ENCODE measurements around the gene ZNF22.
A peak's percentile ranks its signal among the peaks of the same experiment; 100 is the strongest.

The ZNF22 gene

DNA sequence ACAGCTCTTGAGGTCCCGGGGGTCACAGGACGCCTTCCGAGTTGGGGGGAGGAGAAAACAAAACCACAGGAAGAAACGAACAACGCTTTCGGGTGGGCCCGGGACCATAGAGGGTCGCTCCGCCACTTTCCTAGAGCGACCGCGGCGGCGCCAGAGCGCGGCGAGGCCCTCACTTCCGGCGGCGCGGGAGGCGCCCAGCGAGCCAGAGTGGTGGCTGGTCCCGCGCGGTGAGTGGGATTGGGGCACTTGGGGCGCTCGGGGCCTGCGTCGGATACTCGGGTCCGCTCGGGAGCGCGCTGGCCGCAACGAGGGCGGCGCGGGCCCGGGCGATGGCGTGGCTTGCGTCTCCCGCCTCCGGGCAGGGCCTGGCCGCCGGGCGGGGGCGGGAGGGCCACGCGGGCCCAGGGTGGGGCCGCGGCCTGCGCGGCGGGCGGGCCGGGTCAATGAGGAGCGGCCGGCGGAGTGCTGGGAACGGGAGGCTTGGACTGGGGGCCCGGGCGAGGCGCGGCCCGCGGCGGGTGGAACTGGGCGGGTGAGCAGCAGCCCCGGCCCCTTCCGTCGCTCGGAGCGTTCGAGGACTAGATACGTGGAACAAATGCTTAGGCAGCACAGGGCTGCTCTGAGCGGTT lies at the start of gene ZNF22:
Gene ZNF22 (plus strand): TSS at position 172 of the 629 bp plus-strand sequence. CDS start 2,446 bp downstream, outside the sequence.
- peak; percentile 69 for DNase-seq
- in situ Hi-C loops (cut with MboI; ENCODE audit: low pct_unique_long_range_greater_than_20kb, low sequenced_read_pairs) = no loop called here

DNA sequence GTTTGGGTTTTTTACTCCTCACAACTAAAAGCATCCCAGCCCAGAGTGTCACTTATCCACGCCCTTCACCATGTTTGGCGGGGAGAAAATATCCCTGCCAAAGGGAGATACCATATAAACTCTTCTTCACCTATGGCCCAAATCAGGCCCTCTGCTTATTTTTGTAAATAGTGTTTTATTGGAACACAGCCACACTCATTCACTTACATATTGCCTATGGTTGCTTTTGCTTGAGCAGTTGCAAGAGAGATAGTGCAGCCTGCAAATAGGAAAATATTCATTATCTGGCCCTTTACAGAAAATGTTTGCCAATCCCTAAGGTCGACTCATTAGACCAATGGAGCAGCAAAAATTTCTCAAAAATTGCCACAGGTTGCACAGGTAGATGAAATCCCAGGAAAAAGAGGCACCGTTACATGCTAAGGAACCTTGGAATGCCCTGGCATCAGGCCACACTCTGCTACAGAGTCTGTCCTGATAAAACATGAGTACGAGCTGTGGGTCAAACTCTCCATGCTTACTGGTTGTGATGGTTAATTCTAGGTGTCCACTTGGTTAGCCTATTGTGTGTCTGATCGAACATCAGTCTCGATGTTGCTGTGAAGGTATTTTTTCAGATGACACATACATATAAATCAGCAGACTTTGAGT lies 49.0 kb upstream of the ZNF22 start:
- DNase-seq = no peak
- in situ Hi-C loops (cut with MboI; ENCODE audit: low pct_unique_long_range_greater_than_20kb, low sequenced_read_pairs) = no loop called here

DNA sequence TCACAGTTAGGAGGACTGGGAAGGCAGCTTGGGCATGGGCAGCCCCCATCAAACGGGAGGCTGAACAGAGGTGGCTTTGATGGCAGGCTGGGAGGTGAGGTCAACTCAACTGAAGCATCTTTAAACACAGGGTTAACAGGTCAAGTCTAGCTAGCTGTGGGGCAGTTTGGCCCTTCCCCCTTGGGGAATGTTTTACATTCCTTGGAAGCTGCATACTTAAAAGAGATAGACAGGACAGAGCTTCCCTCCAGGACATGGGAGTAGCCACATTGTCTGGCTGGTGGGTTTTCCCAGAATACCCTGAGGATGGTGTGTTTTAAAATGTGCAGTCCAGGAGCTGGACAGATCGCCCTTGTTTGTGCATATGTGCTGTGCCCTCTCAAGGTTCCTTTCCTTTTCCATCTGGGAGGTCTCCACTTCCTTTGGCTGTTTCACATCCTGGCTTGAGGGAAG lies 47.9 kb upstream of the ZNF22 start:
- in situ Hi-C loops (cut with MboI; ENCODE audit: low pct_unique_long_range_greater_than_20kb, low sequenced_read_pairs) = no loop called here
- DNase-seq = no peak

DNA sequence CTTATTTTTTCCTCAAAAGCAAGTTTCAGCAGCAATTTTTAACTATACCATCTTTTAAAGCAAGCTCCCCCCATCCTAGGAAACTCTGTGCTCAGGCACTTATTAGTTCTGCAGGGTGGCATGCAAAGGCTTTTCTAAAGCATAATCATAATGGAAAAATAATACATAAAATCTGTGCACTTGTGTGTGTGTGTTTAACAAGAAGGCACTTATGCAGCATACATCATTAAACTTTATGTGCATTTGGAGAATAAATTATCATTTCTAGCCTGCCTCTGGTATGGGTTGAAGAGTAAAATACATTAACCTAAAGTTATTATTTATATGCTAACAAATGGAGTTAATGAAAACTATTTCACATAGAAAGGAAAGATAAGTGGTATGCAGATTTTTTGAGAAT lies 46.7 kb upstream of the ZNF22 start:
- DNase-seq = no peak
- in situ Hi-C loops (cut with MboI; ENCODE audit: low pct_unique_long_range_greater_than_20kb, low sequenced_read_pairs) = no loop called here

DNA sequence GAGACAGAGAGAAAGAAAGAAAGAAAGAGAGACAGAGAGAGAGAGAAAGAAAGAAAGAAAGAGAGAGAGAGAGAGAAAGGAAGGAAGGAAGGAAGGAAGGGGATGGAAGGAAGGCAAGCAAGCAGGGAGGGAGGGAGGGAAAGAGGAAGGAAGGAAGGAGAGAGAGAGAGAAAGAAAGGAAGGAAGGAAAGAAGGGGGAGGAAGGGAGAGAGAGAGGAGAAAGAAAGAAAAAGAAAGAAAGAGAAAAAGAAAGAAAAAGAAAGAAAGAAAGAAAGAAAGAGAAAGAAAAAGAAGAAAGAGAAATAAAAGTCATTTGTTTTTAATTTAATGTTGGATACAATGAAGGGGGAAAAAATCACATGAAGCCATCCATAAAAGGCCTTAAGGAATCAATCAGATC lies 45.8 kb upstream of the ZNF22 start:
- no peak for DNase-seq
- in situ Hi-C loops (cut with MboI; ENCODE audit: low pct_unique_long_range_greater_than_20kb, low sequenced_read_pairs) = no loop called here

DNA sequence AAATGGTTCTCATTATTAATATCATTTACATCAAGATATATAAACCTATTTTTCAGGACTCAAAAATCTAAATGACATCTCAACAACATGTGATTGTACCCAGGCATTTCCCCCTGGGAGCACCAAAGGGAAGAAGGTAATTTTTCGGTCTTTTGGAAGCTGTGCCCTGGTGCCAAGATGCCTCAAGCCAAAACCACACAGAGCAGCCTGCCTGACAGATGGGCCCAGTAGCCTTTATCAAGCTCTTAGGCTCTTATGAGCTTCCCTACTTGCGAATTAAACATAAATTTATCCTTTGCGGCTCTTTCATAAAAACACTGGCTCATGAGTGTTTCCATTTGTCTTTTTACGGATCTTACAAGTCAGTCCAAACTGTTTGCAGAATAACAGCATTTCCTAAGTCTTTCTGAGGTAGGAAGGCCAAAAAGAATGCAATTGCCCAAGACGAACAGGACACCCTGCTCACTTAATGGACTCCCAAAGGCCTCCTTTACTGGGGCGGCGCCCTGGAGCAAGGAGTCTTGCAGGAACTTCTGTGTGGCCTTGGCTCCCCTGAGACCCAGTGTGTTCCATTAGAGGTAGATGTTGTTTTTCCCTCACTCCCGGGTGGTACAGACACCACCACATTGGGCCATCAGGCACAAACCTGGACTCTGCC lies 45.2 kb upstream of the ZNF22 start:
- in situ Hi-C loops (cut with MboI; ENCODE audit: low pct_unique_long_range_greater_than_20kb, low sequenced_read_pairs) = no loop called here
- no peak for DNase-seq

DNA sequence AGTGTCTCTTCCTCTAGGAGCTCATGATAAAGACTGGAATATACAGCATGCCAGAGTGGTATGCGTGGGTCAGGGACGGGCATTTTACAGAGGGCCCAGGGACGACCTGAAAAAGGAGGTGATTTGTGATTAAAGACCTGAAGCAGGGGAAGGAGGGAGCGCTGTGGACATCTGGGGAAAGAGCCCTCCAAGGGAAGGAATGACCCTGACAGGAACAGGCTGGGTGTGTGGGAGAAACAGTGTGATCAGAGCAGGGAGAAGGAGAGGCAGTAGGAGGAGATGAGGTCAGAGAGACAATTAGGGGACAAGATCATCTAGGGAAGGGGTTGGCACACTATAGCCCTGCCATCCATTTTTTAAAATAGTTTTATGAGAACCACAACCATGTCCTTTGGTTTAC lies 44.5 kb upstream of the ZNF22 start:
- DNase-seq = no peak
- in situ Hi-C loops (cut with MboI; ENCODE audit: low pct_unique_long_range_greater_than_20kb, low sequenced_read_pairs) = no loop called here

DNA sequence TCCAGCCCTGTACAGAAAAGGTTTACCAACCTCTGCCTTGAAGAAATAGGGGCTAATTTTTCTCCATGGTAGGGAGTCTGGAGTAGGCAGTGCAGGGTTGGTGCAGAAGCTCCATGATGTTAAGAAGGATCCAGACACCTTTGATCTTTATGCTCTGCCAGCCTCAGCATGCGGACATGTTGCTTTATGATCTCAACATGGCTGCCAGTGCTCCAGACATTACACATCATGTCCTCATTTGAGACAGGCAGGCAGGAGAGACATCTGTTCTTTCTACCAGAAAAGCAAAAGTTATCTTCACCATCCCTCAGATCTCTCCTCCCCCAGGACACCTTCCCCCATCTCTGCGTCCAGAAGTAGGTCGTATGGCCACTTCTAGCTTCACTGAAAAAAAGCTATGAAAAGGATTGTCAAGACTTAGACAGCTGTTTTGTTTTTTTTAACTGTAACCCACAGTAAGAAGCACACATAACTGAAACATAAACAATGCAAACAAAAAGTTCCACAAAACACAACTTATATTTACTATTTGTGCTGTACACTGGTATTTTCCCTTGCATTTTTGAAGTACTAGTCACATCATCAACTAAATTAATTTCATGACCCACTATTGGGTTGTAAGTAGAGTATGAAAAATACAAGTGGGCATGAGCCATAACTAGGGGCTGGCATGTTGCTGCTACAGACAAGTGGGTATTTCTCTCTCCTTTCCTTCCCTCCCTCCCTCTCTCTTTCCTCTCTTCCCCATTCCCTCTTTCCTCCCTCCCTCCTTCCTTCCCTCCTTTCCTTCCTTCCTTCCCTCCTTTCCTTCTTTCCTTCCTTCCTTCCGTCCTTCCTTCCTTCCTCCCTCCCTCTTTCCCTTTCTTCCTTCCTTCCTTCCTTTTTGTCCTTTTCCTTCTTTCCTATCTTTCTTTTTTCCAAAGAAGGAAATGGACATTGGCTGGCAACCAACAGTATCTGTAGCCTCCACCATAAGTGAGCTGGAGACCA lies 43.7 kb upstream of the ZNF22 start:
- no peak for DNase-seq
- in situ Hi-C loops (cut with MboI; ENCODE audit: low pct_unique_long_range_greater_than_20kb, low sequenced_read_pairs) = no loop called here

DNA sequence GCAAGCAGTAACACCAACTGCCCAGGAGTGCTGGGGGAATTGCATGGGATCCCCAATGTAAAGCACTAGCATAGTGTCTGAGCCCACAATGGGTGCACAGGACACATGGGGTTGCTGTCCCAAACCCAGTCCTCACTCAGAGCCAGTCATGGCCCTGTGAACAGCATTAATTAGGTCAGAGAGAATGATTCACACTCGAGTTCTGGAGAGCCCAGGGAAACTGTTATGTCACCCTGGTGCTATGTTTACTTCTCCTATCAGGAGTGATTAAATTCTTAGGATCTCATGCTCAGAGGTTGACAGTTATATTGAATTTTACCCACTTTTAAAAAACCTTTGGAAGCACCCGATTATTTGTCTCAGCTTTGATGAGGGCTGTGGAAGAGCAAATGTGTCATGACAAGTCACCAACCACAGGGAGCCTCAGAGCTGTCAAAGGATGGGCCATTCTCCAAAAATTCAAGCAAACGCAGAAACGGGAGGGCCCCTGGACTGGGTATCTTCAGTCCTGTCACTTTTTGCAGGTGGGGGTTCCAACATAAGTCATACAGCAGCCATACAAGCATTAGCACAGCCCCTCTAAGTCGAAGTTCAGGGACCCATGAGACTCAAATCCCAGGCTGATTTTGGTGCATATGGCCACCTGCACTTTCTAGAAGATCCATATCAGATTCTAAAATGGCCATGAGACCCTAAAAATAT lies 42.4 kb upstream of the ZNF22 start:
- in situ Hi-C loops (cut with MboI; ENCODE audit: low pct_unique_long_range_greater_than_20kb, low sequenced_read_pairs) = no loop called here
- DNase-seq = no peak

DNA sequence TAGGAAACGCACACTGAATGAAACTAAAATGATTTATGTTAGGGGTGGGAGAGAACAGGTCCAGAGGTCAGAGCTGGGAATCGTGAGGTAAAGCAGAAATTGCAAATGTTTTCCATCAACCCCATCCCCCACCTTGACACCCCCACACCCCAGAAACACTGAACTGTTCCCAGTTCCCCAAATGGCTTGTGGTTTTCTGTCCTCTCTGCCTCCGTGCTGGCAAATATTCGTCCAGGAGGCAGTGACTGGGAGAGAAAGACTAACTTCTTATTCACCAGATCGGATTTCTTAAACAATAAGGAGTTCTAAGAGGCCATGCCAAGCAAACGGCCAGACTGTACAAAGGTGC lies 41.9 kb upstream of the ZNF22 start:
- in situ Hi-C loops (cut with MboI; ENCODE audit: low pct_unique_long_range_greater_than_20kb, low sequenced_read_pairs) = no loop called here
- no peak for DNase-seq

DNA sequence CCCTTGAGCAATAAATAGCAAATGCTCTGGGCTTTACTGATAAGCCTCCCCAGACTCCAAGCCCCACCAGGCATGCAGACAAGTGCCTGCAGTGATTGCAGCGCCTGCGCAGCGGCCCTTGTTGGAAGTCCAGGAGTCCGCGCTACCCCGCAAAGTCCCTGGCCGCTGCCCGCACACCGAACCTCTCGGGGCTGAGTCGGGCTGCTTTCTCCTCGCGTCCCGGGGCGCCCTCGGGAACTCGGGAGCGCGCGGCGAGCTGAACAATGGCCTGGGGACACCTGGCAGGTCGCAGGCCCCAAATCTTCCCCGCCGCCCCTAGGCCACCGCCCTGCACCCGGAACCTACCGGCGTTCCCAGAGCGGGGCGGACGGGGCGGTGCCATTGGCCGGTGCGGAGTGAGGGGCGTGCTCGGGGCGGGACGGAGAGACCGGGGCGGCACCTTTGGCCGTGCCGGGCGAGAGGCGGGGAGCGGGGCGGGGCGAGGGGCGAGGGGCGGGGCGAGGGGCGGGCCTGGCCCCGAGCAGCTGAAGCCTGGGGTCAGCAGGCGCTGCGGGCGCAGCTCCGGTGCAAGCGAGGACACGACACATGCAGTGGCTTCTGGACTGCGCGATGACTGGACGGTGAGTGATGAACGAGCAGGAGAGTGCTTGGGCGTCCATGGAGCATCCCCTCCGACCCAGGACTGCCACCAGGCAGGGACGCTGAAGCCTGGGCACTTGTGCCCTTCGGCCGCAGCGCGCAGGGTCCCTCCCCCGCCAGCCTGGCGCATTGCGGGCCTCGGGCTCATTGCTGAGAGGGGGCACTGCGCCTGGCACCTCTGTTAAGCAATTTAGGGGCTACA lies 41.3 kb upstream of the ZNF22 start, which contains the start of gene RASSF4:
Gene RASSF4 (plus strand): TSS at position 556 of the 841 bp plus-strand sequence. CDS start 10,401 bp downstream, outside the sequence.
- DNase-seq = peak; percentile 79
- in situ Hi-C loops (cut with MboI; ENCODE audit: low pct_unique_long_range_greater_than_20kb, low sequenced_read_pairs) = no loop called here

DNA sequence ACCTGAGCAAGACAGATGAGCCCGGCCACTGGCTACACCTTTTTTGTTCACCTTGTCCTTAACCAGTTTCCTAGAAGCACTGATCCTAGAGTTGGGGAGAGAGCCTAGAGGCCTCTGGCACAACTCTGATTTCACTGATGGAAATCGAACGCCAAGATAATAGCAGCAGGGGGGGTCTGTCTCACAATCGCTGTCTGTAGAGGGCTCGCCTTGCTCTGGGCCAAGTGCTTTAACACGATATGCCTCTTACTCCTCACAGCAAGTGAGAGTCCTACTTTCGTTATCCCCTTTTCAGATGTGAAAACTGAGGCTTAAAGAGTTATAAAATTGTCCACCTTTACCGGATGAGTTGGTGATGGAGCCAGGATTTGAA lies 40.6 kb upstream of the ZNF22 start:
- in situ Hi-C loops (cut with MboI; ENCODE audit: low pct_unique_long_range_greater_than_20kb, low sequenced_read_pairs) = no loop called here
- no peak for DNase-seq

DNA sequence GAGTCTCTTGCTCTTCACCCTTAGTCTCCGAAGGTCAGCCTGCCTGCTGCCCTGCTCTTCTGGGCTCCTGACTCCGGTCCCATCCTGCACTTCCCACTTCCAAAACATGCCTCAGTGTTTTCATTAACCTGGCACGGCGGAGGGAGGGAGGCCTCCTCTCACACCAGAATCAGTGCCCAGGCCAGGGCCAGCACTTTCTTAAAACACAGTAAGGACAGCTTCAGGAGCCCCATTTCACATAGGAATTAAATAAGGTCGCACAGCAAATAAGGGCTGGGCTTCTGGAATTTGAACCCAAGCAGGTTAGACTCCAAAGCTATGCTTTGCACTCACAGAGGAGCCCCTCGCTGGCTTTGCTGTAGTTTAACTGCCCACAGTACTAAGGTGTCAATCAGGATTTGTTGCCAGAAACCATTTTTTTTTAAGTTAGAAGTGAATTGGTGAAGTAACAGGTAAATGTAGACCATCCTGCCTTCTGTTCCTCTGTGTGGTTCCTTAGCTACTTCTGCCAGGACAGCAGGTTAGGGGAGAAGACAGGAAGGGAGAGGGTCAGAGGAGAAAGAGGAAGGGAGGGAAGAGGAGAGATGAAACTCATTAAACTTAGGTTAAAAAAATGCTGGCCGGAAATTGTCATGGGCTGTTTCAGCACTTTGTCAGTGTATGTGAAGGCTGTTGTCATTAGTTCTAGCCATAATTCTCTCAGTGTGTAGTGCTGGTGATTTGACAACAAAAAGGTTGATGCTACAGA lies 40.1 kb upstream of the ZNF22 start:
- in situ Hi-C loops (cut with MboI; ENCODE audit: low pct_unique_long_range_greater_than_20kb, low sequenced_read_pairs) = no loop called here

DNA sequence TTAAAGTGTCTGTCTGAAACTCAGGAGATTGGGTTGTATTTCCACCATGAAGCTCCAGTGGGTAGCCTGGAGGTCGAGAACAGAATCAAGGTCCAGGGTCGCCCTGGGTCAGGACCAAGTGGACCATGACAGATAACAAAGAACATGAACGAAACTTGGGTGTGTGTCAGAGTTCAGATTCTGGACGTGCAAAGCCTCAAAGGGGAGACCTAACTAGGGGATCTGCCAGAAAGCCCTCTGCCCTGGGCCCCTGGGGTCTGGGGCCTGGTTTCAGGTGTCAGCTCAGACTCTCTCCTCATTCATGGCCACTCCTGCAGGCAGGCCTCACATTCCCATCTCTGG lies 39.5 kb upstream of the ZNF22 start:
- in situ Hi-C loops (cut with MboI; ENCODE audit: low pct_unique_long_range_greater_than_20kb, low sequenced_read_pairs) = no loop called here

More for the DNA sequence above, 40.1 kb upstream of the ZNF22 start:
- DNase-seq = peak; percentile 84

DNA sequence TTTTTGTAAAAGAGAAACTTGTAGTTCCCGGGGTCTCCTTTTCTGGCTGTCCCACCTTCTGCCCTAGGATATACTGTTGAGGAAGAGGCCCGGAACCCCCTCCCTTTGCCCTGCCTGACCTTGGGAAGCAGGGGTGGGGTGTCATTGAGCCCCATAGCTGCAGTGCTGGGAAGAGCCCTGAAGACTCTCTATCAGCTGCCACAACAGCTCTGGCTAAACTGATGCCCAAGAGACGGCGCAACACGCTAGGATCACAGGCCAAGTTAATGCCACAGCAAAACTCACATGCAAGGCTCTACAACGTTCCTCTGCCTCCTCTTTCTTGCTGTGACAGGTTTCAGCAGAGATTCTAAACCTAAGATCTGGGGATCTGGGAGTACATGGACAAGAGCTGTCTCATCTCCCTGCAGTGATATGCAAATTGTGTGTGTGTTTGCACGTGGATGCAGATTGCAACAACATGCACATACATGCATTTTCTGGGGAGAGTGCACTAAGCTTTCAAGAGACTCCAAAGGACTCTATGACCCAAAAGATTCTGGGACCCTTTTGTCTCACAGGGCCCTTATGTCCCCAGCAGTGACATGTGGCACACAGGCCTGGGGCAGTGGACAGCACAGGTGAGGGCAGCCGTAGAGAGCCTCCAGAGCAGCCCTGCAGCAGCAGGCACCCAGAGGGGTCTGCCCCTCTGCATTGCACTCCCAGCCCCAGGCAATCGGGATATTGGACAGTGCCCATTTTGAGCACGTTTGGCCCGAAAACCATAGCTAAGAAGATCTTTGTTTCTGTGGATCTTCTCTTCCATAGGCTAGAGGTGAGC lies 38.6 kb upstream of the ZNF22 start:
- in situ Hi-C loops (cut with MboI; ENCODE audit: low pct_unique_long_range_greater_than_20kb, low sequenced_read_pairs) = no loop called here

More for the DNA sequence above, 39.5 kb upstream of the ZNF22 start:
- DNase-seq = no peak

DNA sequence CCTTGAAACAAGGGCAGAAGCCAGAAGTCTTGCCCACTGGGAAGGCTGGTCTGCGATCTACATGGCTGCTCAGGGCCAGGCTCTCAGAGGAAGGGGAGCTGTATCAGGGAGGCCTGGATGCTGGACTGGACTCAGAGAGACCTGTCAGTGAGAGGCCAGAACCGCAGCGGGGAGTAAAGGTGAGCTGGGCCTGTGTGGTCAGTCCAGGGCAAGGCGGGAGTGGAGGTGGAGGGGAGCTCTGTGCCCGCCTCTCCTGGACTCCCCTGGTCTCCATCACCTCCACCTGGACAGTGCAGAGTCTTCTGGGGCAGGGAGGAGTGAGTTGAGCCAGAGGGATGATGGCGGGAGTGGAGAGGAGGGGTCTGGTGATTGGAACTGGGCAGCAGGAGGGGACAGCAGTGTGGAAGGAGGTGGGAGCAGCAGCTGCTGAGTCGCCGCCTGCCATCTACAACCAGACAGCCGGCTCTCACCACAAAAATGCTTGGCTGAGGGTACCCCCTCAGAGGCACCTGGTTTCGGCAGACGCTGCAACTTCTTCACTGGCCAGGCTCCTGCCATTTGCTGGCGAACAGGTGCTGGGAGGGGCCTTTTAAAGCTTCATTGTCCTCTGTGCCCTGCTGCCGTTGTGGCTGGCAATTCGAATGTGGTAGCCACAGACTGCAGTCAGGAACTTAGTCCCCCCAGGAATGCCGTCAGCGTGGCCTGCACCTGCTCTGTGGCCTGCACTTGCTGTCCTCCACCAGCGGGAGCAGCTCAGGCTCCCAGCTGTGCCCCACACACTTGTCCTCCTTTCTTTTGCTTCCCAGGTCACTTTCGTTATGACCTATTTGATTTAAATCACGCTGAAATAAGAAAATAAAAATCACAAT lies 37.6 kb upstream of the ZNF22 start:
- in situ Hi-C loops (cut with MboI; ENCODE audit: low pct_unique_long_range_greater_than_20kb, low sequenced_read_pairs) = no loop called here
- no peak for DNase-seq

More for the DNA sequence above, 38.6 kb upstream of the ZNF22 start:
- DNase-seq = no peak

All from KBM-7 (cell line).